ENCODE measurements around the gene FOXP4. TPM values are rescaled to one million over a fixed set of nuclear protein-coding genes. Genes with fewer than 3 reads are reported as not detected.

The FOXP4 gene
- total RNA-seq, 1 donor from 2014 or later, result 91.0 TPM

DNA sequence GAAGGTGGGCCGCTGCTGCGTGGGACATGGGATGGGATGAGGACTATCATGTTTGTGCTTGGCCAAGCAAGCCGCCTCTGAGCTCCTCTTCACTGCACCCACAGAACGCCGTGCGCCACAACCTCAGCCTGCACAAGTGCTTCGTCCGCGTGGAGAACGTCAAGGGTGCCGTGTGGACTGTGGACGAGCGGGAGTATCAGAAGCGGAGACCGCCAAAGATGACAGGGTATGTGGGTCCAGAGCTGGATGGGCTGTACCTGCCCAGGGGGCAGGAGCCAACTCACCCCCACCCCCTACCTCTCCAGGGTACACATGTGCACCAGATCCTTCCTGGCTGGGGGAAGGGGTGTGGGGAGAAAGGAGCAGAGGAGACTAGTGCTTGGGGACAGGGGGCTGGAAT, 48.6 kb downstream of the FOXP4 start:
- peaks cover 27% of the 10 kb centered on the region for H3K36me3 Mint-ChIP-seq
- H3K27ac Mint-ChIP-seq, result no peak overlapping the region
- H3K9me3 Mint-ChIP-seq, result no peaks in the 10 kb centered on the region
- H3K4me3 Mint-ChIP-seq, result no peak overlapping the region
- H3K27me3 Mint-ChIP-seq (ENCODE audit: low read depth), result no peaks in the 10 kb centered on the region
- no peak for DNase-seq (ENCODE audit: low spot score in 2 of 2, unreplicated experiment in 2 of 2)
- no peak for TF ChIP-seq CTCF (IDR thresholded peaks at IDR 0.05; ENCODE audit: unreplicated experiment)
- peaks cover 7% of the 10 kb centered on the region for H3K4me1 Mint-ChIP-seq

GRCh38 chr6:41595166-41595565, 49.0 kb downstream of the FOXP4 start:
- DNase-seq (ENCODE audit: low spot score in 2 of 2, unreplicated experiment in 2 of 2), result no peak
- peaks cover 7% of the 10 kb centered on the region for H3K4me1 Mint-ChIP-seq
- H3K4me3 Mint-ChIP-seq, result no peak overlapping the region
- peaks cover 27% of the 10 kb centered on the region for H3K36me3 Mint-ChIP-seq
- no peak overlapping the region for H3K27ac Mint-ChIP-seq
- no peaks in the 10 kb centered on the region for H3K27me3 Mint-ChIP-seq (ENCODE audit: low read depth)
- no peak for TF ChIP-seq CTCF (IDR thresholded peaks at IDR 0.05; ENCODE audit: unreplicated experiment)
- no peaks in the 10 kb centered on the region for H3K9me3 Mint-ChIP-seq

GRCh38 chr6:41596096-41596685, 50.0 kb downstream of the FOXP4 start:
- Mint-ChIP-seq H3K36me3 (peaks cover 23% of the 10 kb centered on the region), H3K27ac (no peak overlapping the region), H3K9me3 (no peaks in the 10 kb centered on the region), H3K4me1 (peaks cover 7% of the 10 kb centered on the region), H3K4me3 (no peak overlapping the region), H3K27me3 (ENCODE audit: low read depth) (no peaks in the 10 kb centered on the region)
- no peak for TF ChIP-seq CTCF (IDR thresholded peaks at IDR 0.05; ENCODE audit: unreplicated experiment)
- DNase-seq (ENCODE audit: low spot score in 2 of 2, unreplicated experiment in 2 of 2), result no peak

DNA sequence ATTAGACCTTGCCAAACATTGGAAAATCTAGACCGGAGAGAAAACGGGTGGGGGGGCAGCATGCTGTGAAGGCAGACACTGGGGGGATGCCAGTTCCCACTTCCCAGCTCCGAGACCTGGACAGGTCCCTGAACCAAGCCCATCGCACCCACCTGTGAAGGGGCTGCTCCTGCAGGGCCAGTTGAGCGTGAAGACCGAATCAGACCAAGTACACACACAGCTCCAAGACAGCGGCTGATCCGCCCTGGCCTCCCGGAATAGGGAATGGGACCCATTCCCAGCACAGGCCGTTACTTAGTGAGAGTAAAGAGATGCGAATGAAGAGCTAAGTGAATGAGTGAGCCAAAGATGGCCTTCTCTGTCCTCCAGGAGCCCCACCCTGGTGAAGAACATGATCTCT, 50.6 kb downstream of the FOXP4 start:
- no peak overlapping the region for H3K4me3 Mint-ChIP-seq
- no peaks in the 10 kb centered on the region for H3K9me3 Mint-ChIP-seq
- H3K27me3 Mint-ChIP-seq (ENCODE audit: low read depth), result no peaks in the 10 kb centered on the region
- no peak overlapping the region for H3K27ac Mint-ChIP-seq
- H3K4me1 Mint-ChIP-seq, result peaks cover 7% of the 10 kb centered on the region
- peaks cover 23% of the 10 kb centered on the region for H3K36me3 Mint-ChIP-seq
- no peak for TF ChIP-seq CTCF (IDR thresholded peaks at IDR 0.05; ENCODE audit: unreplicated experiment)
- DNase-seq (ENCODE audit: low spot score in 2 of 2, unreplicated experiment in 2 of 2), result no peak

DNA sequence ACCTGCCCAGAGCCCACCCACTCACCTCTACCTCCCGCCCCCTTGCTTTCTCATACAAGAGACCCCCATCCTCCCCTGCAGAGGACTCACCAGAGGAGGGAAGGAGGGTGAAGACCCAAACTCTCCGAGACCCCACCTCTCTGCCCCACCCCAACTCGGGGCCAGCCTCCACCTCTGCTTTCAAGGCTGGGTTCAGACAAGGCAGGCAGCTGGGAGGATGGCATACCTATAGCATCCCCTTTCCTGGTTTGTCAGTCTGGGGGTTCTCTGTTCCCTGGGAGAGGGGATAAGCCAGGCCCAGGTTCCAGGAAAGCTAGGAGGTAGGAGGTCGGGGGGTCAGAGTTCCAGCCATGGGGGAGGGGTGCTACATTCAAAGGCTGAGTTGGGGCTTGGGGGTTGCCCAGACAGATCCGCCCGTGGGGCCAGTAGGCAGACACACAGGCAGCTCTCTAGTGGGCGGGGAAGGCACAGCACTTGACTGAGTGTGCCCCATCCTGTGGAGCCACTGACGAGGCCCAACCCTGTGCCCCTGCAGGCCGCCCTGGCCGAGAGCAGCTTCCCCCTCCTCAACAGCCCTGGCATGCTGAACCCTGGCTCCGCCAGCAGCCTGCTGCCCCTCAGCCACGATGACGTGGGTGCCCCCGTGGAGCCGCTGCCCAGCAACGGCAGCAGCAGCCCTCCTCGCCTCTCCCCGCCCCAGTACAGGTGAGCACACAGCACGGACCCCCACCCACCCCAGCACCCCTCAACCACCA, 51.2 kb downstream of the FOXP4 start:
- peaks cover 23% of the 10 kb centered on the region for H3K36me3 Mint-ChIP-seq
- H3K4me3 Mint-ChIP-seq, result no peak overlapping the region
- TF ChIP-seq CTCF (IDR thresholded peaks at IDR 0.05; ENCODE audit: unreplicated experiment), result no peak
- peaks cover 9% of the 10 kb centered on the region for H3K4me1 Mint-ChIP-seq
- no peaks in the 10 kb centered on the region for H3K27me3 Mint-ChIP-seq (ENCODE audit: low read depth)
- H3K27ac Mint-ChIP-seq, result no peak overlapping the region
- no peaks in the 10 kb centered on the region for H3K9me3 Mint-ChIP-seq
- DNase-seq (ENCODE audit: low spot score in 2 of 2, unreplicated experiment in 2 of 2), result no peak

Measured in mesothelial cell of epicardium (in vitro differentiated cells).